ENCODE results near the gene SYNCRIP. TPM values are rescaled to one million over a fixed set of nuclear protein-coding genes. Genes with fewer than 3 reads are reported as not detected.
A peak's percentile ranks its signal among the peaks of the same experiment; 100 is the strongest.

SYNCRIP gene
- total and polyA plus RNA-seq, 2 of the 13 experiments (the other 11 are each of a cell fraction or from before 2014, with no cell fraction given) = 8.1 to 112 TPM

- TF ChIP-seq HINFP (CRISPR knock-in tag; IDR thresholded peaks at IDR 0.05; ENCODE audit: low read depth) = peak; percentile 46; the same call in 1 of the 2 replicates
- no peak for TF ChIP-seq MTA3 (CRISPR knock-in tag; IDR thresholded peaks at IDR 0.05)
- no peak; the same call in 1 of the 2 replicates for TF ChIP-seq ONECUT2 (CRISPR knock-in tag; IDR thresholded peaks at IDR 0.05)
- TF ChIP-seq FOXK2 (IDR thresholded peaks at IDR 0.05) = no peak
- TF ChIP-seq KDM1A (CRISPR knock-in tag; IDR thresholded peaks at IDR 0.05) = no peak
- peak; percentile 36; the same call in 1 of the 2 replicates for TF ChIP-seq FOSL1 (CRISPR knock-in tag; IDR thresholded peaks at IDR 0.05; ENCODE audit: borderline replicate concordance)
- peak; percentile 53; the same call in 1 of the 2 replicates for TF ChIP-seq NR2F2 (IDR thresholded peaks at IDR 0.05; ENCODE audit: borderline replicate concordance, low read depth)
- peak; percentile 63 for TF ChIP-seq RARA (CRISPR knock-in tag; IDR thresholded peaks at IDR 0.05)
- TF ChIP-seq ZSCAN21 (CRISPR knock-in tag; IDR thresholded peaks at IDR 0.05; ENCODE audit: borderline replicate concordance) = no peak; the same call in 1 of the 2 replicates
- no peak for TF ChIP-seq FOXM1 (CRISPR knock-in tag; IDR thresholded peaks at IDR 0.05)
- peak; percentile 31; the same call in 1 of the 2 replicates for TF ChIP-seq USF2 (IDR thresholded peaks at IDR 0.05; ENCODE audit: low read depth, low read length)
- no peak; the same call in 1 of the 2 replicates for TF ChIP-seq USF2 (CRISPR knock-in tag; IDR thresholded peaks at IDR 0.05; ENCODE audit: borderline replicate concordance)
- peak; percentile 54; the same call in 1 of the 2 replicates for TF ChIP-seq SNAPC4 (CRISPR knock-in tag; IDR thresholded peaks at IDR 0.05)
- TF ChIP-seq CHCHD3 (CRISPR knock-in tag; IDR thresholded peaks at IDR 0.05) = 0 out of 2 replicates have a peak, but pooled peaks have one; percentile 76
- TF ChIP-seq RBAK (CRISPR knock-in tag; IDR thresholded peaks at IDR 0.05) = no peak
- 0 out of 2 replicates have a peak, but pooled peaks have one; percentile 41 for TF ChIP-seq RARG (CRISPR knock-in tag; IDR thresholded peaks at IDR 0.05; ENCODE audit: low read depth)
- TF ChIP-seq ZNF543 (CRISPR knock-in tag; IDR thresholded peaks at IDR 0.05) = peak; percentile 96
- peak; percentile 61 for TF ChIP-seq ZNF138 (CRISPR knock-in tag; IDR thresholded peaks at IDR 0.05; ENCODE audit: low read depth)
- TF ChIP-seq ZNF121 (CRISPR knock-in tag; IDR thresholded peaks at IDR 0.05) = 0 out of 2 replicates have a peak, but pooled peaks have one; percentile 32
- 0 out of 2 replicates have a peak, but pooled peaks have one; percentile 57 for TF ChIP-seq HDAC6 (IDR thresholded peaks at IDR 0.05; ENCODE audit: low read depth, low read length)
- TF ChIP-seq GTF3A (CRISPR knock-in tag; conservative IDR thresholded peaks at IDR 0.05) = 0 out of 2 replicates have a peak, but pooled peaks have one; percentile 56
- TF ChIP-seq ZNF746 (CRISPR knock-in tag; IDR thresholded peaks at IDR 0.05) = peak; percentile 65; the same call in 1 of the 2 replicates
These were observed 36.1 kb upstream of the SYNCRIP start (continued) for GRCh38 chr6:85678602-85679444.

All from HepG2 (cell line).